ENCODE data around the gene SCN4B. TPM values are rescaled to one million over a fixed set of nuclear protein-coding genes. Genes with fewer than 3 reads are reported as not detected.

SCN4B gene
- total RNA-seq, 1 experiment from 2014 or later, result not detected

DNA sequence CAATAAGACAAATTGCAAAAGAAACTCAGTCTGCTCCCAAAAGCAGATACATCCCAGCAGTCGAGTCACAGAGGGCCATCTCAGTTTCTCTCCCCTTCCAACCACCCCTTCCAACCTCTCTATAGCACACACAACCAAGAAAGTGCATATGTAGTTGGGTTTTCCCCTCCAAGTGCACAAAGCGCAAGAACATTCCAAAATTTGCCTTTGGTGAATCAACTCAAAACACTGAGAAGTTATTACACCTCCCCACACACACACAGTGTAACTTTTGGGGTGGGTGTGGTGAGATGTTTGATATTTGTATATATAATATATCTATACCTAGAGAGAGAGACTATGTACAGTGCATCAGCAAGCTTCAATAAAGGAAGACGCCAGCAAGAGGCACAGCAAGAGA, 10.2 kb upstream of the SCN4B start:
- Histone ChIP-seq H3K9me2 (replicated peaks; ENCODE audit: insufficient read depth, low read length) (no peaks in the 10 kb centered on the region), H3K36me3 (ENCODE audit: insufficient read depth, low read length) (no peaks in the 10 kb centered on the region), H3K4me2 (ENCODE audit: low read depth, low read length, poor library complexity, severe bottlenecking) (no peak overlapping the region), H3K27me3 (ENCODE audit: low read length) (no peaks in the 10 kb centered on the region), H3K4me1 (ENCODE audit: low read length) (no peaks in the 10 kb centered on the region), H3K27ac (ENCODE audit: low read length) (no peak overlapping the region), H3K4me3 (ENCODE audit: low read length) (no peak overlapping the region), H2AFZ (ENCODE audit: low read length) (no peak overlapping the region), H3K9me3 (ENCODE audit: low read length) (no peaks in the 10 kb centered on the region), H3K9ac (ENCODE audit: low read length) (no peak overlapping the region), H4K20me1 (ENCODE audit: insufficient read depth, low read depth, low read length) (no peaks in the 10 kb centered on the region), H3K79me2 (ENCODE audit: low read length) (no peaks in the 10 kb centered on the region)
- DNase-seq, result no peak

- H4K20me1 ChIP-seq (ENCODE audit: insufficient read depth, low read depth, low read length), result no peaks in the 10 kb centered on the region
- H3K9me2 ChIP-seq (replicated peaks; ENCODE audit: insufficient read depth, low read length), result no peaks in the 10 kb centered on the region
- H3K36me3 ChIP-seq (ENCODE audit: insufficient read depth, low read length), result no peaks in the 10 kb centered on the region
- H3K9ac ChIP-seq (ENCODE audit: low read length), result no peak overlapping the region
- no peaks in the 10 kb centered on the region for H3K79me2 ChIP-seq (ENCODE audit: low read length)
- H2AFZ ChIP-seq (ENCODE audit: low read length), result no peak overlapping the region
- H3K4me1 ChIP-seq (ENCODE audit: low read length), result peaks cover 2% of the 10 kb centered on the region; the same call in 1 of the 2 replicates
- no peak overlapping the region for H3K4me2 ChIP-seq (ENCODE audit: low read depth, low read length, poor library complexity, severe bottlenecking)
- no peaks in the 10 kb centered on the region for H3K27me3 ChIP-seq (ENCODE audit: low read length)
- no peak overlapping the region for H3K4me3 ChIP-seq (ENCODE audit: low read length)
- no peak overlapping the region for H3K27ac ChIP-seq (ENCODE audit: low read length)
- no peaks in the 10 kb centered on the region for H3K9me3 ChIP-seq (ENCODE audit: low read length)
- DNase-seq, result no peak
Measured at GRCh38 chr11:118161786-118162185, 9.2 kb upstream of the SCN4B start.

GRCh38 chr11:118157186-118157895, 4.7 kb upstream of the SCN4B start:
- Histone ChIP-seq H3K79me2 (ENCODE audit: low read length) (no peaks in the 10 kb centered on the region), H3K4me1 (ENCODE audit: low read length) (peaks cover 6% of the 10 kb centered on the region), H3K4me3 (ENCODE audit: low read length) (no peak overlapping the region), H3K36me3 (ENCODE audit: insufficient read depth, low read length) (no peaks in the 10 kb centered on the region), H3K27ac (ENCODE audit: low read length) (no peak overlapping the region), H3K9ac (ENCODE audit: low read length) (no peak overlapping the region), H4K20me1 (ENCODE audit: insufficient read depth, low read depth, low read length) (no peaks in the 10 kb centered on the region), H3K4me2 (ENCODE audit: low read depth, low read length, poor library complexity, severe bottlenecking) (no peak overlapping the region), H3K27me3 (ENCODE audit: low read length) (no peaks in the 10 kb centered on the region), H3K9me3 (ENCODE audit: low read length) (no peaks in the 10 kb centered on the region), H3K9me2 (replicated peaks; ENCODE audit: insufficient read depth, low read length) (no peaks in the 10 kb centered on the region), H2AFZ (ENCODE audit: low read length) (no peak overlapping the region)
- no peak for DNase-seq

DNA sequence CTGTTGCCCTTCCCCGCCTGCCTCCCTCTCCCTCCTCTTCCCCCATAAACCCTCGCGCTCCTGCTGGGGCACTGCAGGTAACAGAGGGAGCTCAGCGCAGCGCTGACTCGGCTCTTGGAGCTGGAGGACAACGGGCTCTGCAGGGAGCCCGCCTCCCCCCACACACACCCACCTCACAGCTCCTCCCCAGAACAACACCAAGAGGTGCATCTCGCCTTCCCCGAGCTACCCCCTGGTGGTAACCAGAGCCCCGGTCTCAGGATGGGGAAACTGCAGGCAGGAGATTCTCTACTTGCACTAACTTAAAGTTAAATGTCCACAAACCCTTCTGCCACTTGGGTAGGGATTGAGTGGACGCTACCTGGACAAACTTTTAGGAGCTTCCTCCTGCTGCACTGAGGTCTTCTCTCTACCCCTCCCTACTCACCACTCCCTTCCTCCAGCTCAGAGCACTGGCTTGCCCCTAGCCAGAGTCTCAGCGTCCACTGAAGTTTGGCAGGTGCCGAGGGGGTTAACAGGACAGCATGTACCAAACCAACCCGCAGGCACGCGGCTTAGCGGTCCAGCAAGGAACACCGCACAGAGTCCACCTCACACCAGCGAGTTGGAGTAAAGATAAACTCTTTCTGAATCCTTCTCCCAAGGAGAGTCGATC, 4.0 kb upstream of the SCN4B start:
- Histone ChIP-seq H3K27ac (ENCODE audit: low read length) (no peak overlapping the region), H3K9me2 (replicated peaks; ENCODE audit: insufficient read depth, low read length) (no peaks in the 10 kb centered on the region), H3K4me3 (ENCODE audit: low read length) (no peak overlapping the region), H3K4me1 (ENCODE audit: low read length) (peaks cover 6% of the 10 kb centered on the region), H3K36me3 (ENCODE audit: insufficient read depth, low read length) (no peaks in the 10 kb centered on the region), H3K4me2 (ENCODE audit: low read depth, low read length, poor library complexity, severe bottlenecking) (peak overlapping the region; percentile 32), H2AFZ (ENCODE audit: low read length) (no peak overlapping the region), H3K9me3 (ENCODE audit: low read length) (no peaks in the 10 kb centered on the region), H3K79me2 (ENCODE audit: low read length) (no peaks in the 10 kb centered on the region), H4K20me1 (ENCODE audit: insufficient read depth, low read depth, low read length) (no peaks in the 10 kb centered on the region), H3K27me3 (ENCODE audit: low read length) (no peaks in the 10 kb centered on the region), H3K9ac (ENCODE audit: low read length) (no peak overlapping the region)
- DNase-seq, result peak; percentile 47

DNA sequence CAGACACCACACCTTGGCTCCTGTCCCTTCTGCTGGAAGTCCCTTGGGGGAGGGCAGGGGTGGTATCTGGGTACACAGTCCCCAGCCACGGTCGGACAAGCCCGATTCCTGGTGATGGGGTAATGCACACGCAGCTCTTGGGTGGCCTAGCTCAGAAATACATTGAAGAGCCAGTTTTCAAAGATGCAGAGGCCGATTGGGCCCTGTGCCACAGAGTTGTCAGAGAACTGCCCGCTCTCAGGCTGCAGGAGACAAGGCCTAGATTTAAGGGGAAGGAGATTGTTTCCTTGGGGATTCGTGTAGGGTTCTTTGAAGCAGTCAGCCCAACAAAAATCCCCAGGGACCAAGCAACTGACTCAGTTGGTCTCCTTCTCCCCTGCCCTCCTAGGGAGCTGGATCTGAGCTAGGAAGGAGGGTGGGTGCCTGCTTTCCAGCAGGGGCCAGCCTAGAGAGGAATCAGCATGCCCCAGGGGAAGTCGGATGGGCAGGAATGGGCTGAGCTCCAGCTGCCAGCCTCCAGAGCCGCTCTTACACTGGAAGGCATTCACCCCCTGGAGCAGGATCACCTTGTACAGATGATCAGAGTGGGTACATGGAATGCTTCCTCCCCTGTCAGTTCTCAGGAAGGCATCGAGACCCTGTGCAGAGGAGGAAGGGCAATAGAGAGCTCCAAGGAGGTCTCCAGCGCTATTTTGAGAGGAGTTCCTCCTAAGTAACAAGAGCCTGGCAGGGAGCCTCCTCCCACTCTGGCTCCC, 3.3 kb upstream of the SCN4B start:
- H3K4me1 ChIP-seq (ENCODE audit: low read length), result peaks cover 6% of the 10 kb centered on the region
- no peaks in the 10 kb centered on the region for H3K9me2 ChIP-seq (replicated peaks; ENCODE audit: insufficient read depth, low read length)
- H3K9ac ChIP-seq (ENCODE audit: low read length), result no peak overlapping the region
- DNase-seq, result no peak
- no peaks in the 10 kb centered on the region for H3K9me3 ChIP-seq (ENCODE audit: low read length)
- no peak overlapping the region for H3K27ac ChIP-seq (ENCODE audit: low read length)
- H3K36me3 ChIP-seq (ENCODE audit: insufficient read depth, low read length), result no peaks in the 10 kb centered on the region
- H3K27me3 ChIP-seq (ENCODE audit: low read length), result no peaks in the 10 kb centered on the region
- H3K4me2 ChIP-seq (ENCODE audit: low read depth, low read length, poor library complexity, severe bottlenecking), result peak overlapping the region; percentile 32
- H2AFZ ChIP-seq (ENCODE audit: low read length), result no peak overlapping the region
- H3K79me2 ChIP-seq (ENCODE audit: low read length), result no peaks in the 10 kb centered on the region
- H3K4me3 ChIP-seq (ENCODE audit: low read length), result no peak overlapping the region
- no peaks in the 10 kb centered on the region for H4K20me1 ChIP-seq (ENCODE audit: insufficient read depth, low read depth, low read length)

GRCh38 chr11:118154641-118155040, 2.0 kb upstream of the SCN4B start:
- Histone ChIP-seq H3K27me3 (ENCODE audit: low read length) (no peaks in the 10 kb centered on the region), H3K4me3 (ENCODE audit: low read length) (no peak overlapping the region), H3K27ac (ENCODE audit: low read length) (no peak overlapping the region), H3K4me1 (ENCODE audit: low read length) (peaks cover 6% of the 10 kb centered on the region), H4K20me1 (ENCODE audit: insufficient read depth, low read depth, low read length) (no peaks in the 10 kb centered on the region), H3K9me2 (replicated peaks; ENCODE audit: insufficient read depth, low read length) (no peaks in the 10 kb centered on the region), H3K9me3 (ENCODE audit: low read length) (no peaks in the 10 kb centered on the region), H3K79me2 (ENCODE audit: low read length) (no peaks in the 10 kb centered on the region), H2AFZ (ENCODE audit: low read length) (no peak overlapping the region), H3K4me2 (ENCODE audit: low read depth, low read length, poor library complexity, severe bottlenecking) (no peak overlapping the region), H3K36me3 (ENCODE audit: insufficient read depth, low read length) (no peaks in the 10 kb centered on the region), H3K9ac (ENCODE audit: low read length) (no peak overlapping the region)
- no peak for DNase-seq

- no peak overlapping the region for H2AFZ ChIP-seq (ENCODE audit: low read length)
- DNase-seq, result no peak
- no peaks in the 10 kb centered on the region for H3K27me3 ChIP-seq (ENCODE audit: low read length)
- no peak overlapping the region for H3K4me2 ChIP-seq (ENCODE audit: low read depth, low read length, poor library complexity, severe bottlenecking)
- no peak overlapping the region for H3K27ac ChIP-seq (ENCODE audit: low read length)
- H3K79me2 ChIP-seq (ENCODE audit: low read length), result no peaks in the 10 kb centered on the region
- H3K9me2 ChIP-seq (replicated peaks; ENCODE audit: insufficient read depth, low read length), result no peaks in the 10 kb centered on the region
- H3K9me3 ChIP-seq (ENCODE audit: low read length), result no peaks in the 10 kb centered on the region
- no peak overlapping the region for H3K4me3 ChIP-seq (ENCODE audit: low read length)
- no peaks in the 10 kb centered on the region for H4K20me1 ChIP-seq (ENCODE audit: insufficient read depth, low read depth, low read length)
- no peaks in the 10 kb centered on the region for H3K36me3 ChIP-seq (ENCODE audit: insufficient read depth, low read length)
- H3K4me1 ChIP-seq (ENCODE audit: low read length), result peaks cover 6% of the 10 kb centered on the region
- H3K9ac ChIP-seq (ENCODE audit: low read length), result no peak overlapping the region
Measured at GRCh38 chr11:118153976-118154375, 1.4 kb upstream of the SCN4B start.

GRCh38 chr11:118153516-118153915, 893 bp upstream of the SCN4B start:
- Histone ChIP-seq H3K79me2 (ENCODE audit: low read length) (no peaks in the 10 kb centered on the region), H2AFZ (ENCODE audit: low read length) (no peak overlapping the region), H3K9me3 (ENCODE audit: low read length) (no peaks in the 10 kb centered on the region), H3K27me3 (ENCODE audit: low read length) (no peaks in the 10 kb centered on the region), H3K4me3 (ENCODE audit: low read length) (no peak overlapping the region), H3K27ac (ENCODE audit: low read length) (no peak overlapping the region), H4K20me1 (ENCODE audit: insufficient read depth, low read depth, low read length) (no peaks in the 10 kb centered on the region), H3K9me2 (replicated peaks; ENCODE audit: insufficient read depth, low read length) (no peaks in the 10 kb centered on the region), H3K36me3 (ENCODE audit: insufficient read depth, low read length) (no peaks in the 10 kb centered on the region), H3K9ac (ENCODE audit: low read length) (no peak overlapping the region), H3K4me1 (ENCODE audit: low read length) (peaks cover 6% of the 10 kb centered on the region), H3K4me2 (ENCODE audit: low read depth, low read length, poor library complexity, severe bottlenecking) (no peak overlapping the region)
- no peak for DNase-seq

All from Karpas-422 (cell line).